GM12872 (cell line): ENCODE results near the gene RAP2A.

Source experiments
- TF ChIP-seq, protein P1 (sequence below): IDR thresholded peaks from 3 replicates; pipeline ENCODE4 v1.5.1; 2011; ENCODE audit warnings: low read depth, mild to moderate bottlenecking, low read length, moderate library complexity; ENCODE audit not compliant: insufficient read depth

The RAP2A gene

DNA sequence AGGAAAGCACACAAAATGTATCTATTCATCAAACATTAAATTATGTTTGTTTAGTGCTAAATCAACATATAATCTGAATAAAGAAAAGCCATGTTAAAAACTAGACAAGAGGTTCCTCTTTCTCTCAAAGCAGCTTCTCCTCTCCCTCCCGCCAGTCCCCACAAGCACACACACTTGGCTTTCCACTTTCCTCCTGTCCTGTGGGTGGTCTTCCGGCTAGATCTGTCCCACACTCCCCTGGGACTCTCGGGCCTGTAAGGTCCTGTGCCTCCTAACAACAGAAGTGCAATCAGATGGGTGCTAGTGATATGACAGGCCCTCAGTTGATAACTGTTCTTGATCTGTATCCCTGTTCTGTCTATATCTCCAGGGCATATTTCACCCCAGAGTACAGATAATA lies 45.6 kb upstream of the RAP2A start:
- TF ChIP-seq, protein P1, sequence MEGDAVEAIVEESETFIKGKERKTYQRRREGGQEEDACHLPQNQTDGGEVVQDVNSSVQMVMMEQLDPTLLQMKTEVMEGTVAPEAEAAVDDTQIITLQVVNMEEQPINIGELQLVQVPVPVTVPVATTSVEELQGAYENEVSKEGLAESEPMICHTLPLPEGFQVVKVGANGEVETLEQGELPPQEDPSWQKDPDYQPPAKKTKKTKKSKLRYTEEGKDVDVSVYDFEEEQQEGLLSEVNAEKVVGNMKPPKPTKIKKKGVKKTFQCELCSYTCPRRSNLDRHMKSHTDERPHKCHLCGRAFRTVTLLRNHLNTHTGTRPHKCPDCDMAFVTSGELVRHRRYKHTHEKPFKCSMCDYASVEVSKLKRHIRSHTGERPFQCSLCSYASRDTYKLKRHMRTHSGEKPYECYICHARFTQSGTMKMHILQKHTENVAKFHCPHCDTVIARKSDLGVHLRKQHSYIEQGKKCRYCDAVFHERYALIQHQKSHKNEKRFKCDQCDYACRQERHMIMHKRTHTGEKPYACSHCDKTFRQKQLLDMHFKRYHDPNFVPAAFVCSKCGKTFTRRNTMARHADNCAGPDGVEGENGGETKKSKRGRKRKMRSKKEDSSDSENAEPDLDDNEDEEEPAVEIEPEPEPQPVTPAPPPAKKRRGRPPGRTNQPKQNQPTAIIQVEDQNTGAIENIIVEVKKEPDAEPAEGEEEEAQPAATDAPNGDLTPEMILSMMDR: no peak

DNA sequence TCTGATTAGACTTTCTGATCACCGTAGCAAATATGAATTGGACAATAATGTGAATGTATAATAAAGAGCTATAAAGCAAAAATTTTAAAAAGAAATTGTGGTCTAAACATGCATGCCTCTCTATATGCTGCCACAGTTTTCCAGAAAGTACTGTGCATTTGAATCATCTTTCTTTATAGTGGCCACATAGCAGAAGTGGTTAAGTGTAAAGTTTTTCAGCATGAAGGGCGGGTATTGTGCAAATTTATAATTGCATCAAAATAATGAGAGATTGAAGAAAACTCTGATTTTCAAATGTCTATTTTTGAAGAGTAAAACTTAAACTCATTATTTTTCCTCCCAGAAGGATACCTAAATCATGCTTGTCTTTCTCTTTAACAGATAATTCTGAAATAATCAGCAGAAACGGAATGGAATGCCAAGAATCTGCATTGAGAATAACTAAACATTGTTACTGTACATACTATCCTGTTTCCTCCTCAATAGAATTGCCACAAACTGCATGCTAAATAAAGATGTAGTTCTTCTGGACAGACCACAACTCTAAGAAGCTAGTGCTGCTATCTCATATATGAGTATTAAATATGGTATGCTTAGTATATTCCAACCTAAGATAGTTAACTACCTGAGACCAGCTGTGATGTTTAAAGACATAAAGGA lies 42.9 kb upstream of the RAP2A start:
- TF ChIP-seq, protein P1: no peak

DNA sequence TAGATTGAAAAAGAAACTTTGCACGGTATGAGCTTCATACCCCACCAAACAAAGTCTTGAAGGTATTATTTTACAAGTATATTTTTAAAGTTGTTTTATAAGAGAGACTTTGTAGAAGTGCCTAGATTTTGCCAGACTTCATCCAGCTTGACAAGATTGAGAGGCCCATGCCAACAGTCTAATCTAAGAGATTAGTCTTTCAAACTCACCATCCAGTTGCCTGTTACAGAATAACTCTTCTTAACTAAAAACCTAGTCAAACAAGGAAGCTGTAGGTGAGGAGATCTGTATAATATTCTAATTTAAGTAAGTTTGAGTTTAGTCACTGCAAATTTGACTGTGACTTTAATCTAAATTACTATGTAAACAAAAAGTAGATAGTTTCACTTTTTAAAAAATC lies 41.9 kb upstream of the RAP2A start:
- TF ChIP-seq, protein P1: no peak

DNA sequence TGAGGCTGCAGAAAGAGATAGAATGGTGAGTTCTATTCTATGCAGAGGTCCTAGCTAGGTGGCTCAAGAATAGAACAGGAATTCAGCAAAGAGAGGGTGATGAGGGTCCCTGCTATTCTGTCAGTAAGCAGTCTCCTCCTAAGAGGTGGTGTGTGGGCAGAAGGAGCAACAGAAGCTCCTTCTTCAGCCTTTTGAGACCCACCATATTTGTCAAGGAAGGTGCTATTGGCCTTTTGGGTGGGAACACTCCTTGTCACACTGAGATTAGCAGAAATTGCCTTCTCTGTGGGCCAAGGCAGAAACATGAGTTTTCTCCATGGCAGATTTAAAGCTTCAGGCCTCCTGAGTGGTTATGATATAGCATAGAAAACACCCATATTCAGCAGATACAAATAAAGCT lies 39.4 kb upstream of the RAP2A start:
- TF ChIP-seq, protein P1: no peak

DNA sequence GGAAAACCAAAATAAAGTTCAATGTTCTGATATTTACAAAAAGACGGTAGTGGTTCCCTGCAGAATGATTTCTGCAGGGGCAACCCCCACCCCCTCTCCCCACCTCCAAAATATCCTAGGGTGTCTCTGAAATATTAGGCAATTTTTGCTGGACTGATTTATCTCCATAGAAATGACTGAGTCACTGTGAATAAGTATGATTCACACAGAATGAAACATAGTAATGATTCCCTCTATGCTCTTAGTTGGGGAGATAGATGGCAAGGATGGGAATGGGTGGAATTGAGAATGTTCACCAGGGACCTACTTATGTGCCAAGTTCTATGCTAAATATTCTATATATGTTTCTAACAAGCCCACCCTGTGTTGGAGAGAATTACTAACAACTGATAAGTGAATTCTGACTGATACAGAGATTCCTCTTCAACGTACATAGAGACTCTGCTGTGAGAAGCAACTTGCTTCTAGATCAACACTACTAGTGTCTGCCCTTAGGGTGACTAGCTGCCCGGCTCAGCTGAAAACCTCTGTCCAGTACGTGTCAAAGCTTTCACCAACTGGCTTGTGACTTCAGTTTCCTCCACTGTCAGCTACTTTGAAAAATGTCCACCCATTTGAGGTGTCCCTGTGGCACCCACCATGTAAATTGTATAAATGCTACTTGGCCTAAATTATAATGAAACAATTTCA lies 38.4 kb upstream of the RAP2A start:
- TF ChIP-seq, protein P1: no peak

DNA sequence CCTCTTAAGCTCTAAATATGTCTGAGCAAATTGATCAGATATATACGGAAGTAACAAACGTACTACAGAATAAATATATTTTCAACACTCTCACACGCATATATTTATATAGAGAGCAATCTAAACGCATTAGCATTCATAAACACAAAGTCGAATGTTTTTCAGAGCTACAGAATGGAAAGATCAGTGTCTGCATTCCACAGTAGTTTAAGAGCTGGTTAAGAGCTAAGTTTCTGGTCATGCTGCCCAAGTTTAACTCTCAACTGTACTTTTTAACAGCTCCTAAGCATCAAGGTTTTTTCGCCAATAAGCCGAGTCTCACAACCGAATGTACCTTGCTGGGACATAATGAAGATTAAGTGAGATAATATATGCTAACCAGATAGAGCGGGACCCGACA lies 36.7 kb upstream of the RAP2A start:
- TF ChIP-seq, protein P1: no peak

DNA sequence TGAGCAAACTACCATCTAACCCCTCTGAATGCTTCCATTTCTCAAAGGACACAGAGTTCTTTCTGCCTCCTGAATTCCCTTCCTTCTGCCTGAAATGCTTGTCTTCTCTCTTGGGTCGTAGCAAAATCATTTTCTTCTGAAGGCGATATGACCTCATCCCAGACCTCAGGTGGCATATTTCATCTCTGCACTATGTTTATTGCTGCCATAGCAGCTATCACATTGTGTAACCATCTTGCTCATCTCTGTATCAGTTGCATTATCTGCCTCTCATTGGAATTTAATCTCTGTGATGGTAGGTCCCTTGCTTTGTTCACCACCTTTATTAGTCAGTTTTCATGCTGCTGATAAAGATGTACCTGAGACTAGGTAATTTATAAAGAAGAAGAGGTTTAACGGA lies 32.5 kb upstream of the RAP2A start:
- TF ChIP-seq, protein P1: no peak
